HG03575 (cell line): ENCODE measurements around the gene MAP4K3.

Source experiments
- ATAC-seq: cut with Tn5 transposase; IDR thresholded peaks from one replicate; pipeline ENCODE4 v1.9.1; 2021; ENCODE audit not compliant: unreplicated experiment, insufficient number of reproducible peaks, low FRiP score; ENCODE audit errors: extremely low read depth

MAP4K3 gene

DNA sequence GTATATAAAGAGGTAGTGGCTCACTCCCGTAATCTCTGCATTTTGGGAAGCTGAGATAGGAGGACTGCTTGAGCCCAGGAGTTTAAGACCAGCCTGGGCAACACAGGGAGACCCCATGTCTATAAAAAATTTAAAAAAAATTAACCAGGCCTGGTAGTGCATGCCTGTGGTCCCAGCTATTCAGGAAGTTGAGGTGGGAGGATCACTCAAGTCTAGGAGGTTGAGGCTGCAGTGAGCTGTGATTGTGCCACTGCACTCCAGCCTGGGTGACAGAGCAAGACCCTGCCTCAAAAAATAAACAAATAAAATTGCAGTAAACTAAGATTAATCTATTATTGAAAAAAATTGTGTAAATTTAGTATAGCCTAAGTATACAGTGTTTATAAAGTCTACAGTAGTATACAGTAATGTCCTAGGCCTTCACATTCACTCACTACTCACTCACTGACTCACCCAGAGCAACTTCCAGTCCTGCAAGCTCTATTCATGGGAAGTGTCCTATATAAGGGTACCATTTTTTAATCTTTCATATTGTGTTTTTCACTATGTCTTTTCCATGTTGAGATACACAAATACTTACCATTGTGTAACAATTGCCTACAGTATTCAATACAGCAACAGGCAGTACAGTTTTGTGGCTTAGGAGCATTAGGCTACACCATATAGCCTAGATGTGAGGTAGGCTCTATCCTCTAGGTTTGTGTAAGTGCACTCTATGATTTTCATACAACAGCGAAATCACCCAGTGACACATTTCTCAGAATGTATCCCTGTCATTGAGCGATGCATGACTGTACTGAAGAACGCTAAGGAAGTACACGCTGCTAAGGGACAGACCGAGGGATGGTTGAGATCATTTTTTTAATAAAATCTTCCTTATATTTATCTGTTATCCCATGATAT lies 10.4 kb upstream of the MAP4K3 start:
- ATAC-seq: no peak

DNA sequence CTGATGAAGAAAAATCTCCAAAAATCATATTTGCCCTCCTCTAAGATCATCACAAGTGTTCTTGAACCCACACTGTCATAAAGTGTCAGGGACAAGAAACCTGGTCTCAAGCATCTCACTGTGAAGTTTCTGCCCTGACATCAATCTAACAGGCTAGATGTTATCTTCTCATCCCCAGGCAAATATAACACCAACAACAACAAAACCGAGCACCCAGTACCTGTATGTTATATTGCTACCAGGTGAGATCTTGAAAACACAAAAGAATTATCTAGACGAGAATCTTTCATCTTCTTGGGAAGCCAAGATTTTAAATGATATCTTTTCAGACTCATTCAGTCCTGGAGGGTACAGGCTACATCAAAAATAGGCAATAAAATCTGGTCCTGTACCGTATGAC lies 8.8 kb upstream of the MAP4K3 start:
- no peak for ATAC-seq

DNA sequence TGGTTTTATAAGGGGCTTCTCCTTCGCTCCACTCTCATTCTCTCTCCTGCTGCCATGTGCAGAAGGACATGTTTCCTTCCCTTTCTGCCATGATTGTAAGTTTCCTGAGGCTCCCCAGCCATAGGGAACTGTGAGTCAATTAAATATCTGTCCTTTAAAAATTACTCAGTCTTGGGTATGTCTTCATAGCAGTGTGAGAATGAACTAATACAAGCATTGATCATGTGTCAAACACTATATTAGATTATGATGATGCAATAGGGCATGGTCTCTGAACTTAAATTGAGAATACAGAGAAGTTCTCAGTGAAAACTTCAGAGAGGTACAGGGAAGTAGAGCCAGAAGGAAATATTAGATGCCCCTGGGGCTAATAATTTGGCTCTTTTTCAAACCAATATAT lies 5.9 kb upstream of the MAP4K3 start:
- ATAC-seq: no peak

DNA sequence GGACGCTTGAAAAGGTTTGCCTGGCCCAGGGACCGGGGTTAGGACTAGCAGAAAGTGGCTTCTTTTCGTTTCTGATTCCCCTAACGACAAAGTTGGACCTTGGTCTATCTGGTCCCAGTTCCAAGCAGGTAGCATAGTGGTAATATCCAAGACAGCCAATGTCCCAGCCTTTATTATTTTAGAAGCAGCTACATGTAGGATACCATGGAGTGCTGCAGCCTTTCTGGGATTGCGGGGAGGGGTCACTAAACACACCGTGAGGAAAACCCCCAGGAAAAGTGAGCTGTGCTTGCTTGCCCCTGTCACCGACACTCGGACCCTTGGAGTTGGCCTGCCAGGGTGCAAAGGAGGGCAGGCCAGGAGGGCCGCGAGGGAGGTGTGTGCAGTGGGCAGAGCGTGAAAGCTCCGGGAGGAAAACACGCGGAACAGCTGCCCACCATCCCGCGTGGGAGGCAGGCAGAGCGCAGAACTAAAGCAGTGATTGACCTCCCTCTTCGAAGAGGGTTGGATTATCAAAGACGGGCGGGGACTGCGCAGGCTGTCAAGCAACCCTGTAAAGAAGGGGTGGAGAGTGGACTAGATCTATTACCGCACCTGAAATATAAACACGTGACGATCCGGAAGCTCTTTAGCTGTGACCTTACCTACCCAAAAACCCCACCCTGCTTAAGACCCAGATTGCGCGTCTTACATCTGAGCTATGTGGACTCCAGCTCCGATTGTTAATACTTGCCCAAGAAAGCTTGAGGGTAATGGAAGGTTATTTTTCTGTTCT lies 624 bp upstream of the MAP4K3 start:
- no peak for ATAC-seq

DNA sequence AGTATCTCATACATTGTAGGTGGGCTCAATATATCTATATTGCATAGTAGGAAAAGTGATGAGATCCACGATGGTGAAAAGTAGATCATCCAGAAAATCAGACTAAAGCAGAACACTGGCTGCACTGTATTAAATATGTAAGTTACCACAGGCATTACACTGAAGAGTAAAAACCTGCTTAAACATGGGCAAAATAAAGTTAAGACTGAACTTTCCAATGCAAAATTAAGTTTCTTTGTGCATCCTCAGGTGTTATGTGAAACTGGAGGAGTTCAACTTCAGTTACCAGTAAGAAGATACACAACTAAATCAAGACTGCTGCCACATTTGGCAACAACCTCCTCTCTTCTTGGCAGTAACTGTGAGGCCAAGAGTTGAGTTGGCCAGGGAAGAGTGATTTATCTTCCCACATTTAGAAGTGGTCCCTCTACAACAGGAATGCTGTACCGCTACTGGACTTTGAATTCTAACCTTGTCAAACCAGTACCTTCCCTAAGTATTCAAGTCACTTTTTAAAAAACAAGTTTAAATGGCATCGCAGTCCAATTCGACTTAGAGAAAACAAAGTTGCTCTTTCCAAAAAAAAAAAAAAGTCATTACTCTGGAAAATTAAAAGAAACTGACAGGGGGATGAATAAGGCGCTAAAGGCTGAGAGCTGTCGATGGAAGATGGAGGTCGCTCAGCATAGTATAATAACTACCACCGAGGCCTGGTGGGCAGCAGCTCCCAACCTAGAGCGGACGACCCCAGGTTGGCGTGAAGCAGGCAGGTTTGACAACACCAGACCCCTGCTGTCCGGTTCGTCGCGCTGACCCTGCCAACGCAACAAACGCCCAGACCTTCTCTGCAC lies 1.1 kb downstream of the MAP4K3 start:
- no peak for ATAC-seq

DNA sequence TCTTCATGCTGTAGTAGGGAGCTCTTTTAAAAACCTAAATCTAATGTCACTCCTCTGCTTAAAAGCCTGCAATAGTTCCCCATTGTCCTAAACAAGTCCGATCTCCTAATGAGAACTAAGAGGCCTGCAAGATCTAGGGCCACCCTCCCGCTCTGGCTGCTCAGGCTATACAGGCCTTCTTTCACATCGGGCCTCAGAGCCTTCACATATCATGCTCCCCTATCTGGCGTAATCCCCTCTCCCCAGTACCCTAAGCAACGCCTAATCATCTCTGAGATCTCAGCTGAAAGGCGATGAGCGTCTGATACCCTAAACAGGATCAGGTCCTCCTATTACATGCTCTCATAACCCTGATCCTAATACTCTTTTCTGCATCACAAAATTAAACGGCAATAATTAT lies 1.9 kb downstream of the MAP4K3 start:
- no peak for ATAC-seq

DNA sequence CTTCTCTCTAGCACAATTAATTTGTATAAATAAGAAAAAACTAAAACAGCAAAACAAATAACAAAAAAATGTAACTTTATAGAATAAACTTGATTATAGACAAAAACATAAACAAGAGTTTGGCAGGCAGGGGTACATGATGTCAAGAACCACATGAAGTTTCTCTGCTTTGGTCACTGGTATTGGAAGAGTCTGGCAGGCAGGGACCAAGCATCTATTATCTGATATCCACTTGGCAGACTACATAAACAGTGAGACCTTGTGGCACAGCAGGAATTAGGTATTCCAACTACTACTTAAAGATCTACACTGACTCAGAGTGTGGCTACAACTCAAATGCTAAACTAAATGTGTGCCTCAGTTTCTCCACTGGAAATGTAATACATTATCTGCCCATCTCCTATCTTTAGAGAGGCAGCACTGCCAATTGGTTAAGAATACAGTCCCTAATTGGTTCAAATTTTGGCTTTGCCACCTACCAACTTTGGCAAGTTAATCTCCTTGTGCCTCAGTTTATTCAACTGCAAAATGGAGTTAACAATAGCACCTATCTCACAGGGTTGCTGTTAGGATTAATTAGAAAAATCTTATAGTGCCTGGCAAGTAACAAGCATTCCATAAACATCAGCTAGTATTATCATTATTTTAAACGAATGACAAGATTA lies 2.7 kb downstream of the MAP4K3 start:
- no peak for ATAC-seq

DNA sequence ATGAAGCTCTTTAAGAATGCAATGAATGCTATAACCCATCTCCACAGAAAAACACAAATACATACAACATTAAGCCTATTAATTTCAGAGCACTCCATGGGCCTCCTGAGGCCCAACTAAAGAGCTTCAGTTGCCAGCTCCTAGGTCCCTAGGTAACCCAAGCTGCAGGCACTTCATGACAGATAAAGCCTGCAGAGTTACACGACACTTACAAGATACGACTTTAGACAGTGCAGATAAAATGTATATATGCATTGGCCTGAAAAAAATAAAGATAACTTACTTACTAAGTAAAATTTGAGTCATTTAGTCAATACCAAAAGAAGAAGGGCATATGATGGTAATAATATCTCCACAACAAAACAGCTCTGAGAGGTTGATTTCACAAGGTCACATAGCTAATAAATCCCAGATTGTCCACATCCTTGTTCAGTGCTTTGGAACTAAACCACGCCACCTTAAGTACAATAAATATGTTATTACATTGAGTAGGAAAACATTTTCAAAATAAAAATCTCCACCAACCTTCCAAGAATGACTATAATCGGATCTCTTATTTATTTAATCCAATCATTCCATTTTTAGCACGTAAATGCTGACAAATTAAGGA lies 3.4 kb downstream of the MAP4K3 start:
- ATAC-seq: no peak

DNA sequence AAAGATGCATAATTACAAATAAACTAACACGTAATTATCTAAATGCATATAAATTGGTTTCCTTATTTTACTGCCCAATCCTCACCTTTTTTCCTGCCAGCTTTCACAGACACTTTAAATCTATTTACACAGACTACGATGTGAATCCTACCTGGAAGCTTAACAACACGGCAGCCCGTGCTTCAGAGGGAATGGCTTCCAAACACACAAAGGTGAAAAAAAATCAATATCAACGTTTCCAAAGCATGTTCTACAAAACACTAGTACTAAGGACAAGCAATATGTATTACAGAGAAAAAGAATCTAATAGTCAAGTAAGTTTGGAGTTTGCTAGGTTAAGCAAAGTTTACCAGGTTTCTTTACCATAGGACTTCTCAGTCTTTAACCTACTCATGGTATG lies 4.4 kb downstream of the MAP4K3 start:
- ATAC-seq: no peak

DNA sequence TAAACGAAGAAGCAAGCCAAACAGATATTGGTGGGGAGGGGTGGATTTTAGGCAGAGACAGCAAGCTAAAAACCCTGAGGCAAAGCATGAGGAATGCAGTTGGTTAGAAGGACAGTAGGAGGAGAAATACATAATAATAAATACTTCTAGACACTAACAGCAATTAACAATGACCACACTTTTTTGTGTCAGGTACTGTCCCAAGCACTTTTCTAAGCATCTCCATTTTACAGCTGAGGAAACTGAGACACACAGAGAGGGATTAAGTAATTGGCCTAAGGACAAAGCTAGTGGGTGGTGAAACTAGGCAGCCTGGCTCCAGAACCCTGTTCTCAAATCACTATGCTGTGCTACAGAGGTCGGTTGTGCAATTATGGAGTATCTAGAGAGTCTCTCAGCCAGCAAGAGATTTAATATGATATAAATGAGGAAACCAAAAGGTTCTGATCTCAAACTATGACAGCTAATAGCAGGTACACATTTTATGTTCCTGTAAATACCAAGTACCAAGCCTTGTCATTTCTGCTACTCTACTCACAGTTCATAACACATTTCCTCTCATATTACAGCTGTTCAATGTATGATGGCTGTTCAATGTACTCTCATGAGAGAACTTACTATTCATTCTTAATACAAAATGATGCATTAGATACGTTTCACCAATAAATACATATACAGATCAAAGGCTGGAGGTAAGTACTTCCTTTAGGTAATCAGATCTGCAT lies 5.3 kb downstream of the MAP4K3 start:
- no peak for ATAC-seq

DNA sequence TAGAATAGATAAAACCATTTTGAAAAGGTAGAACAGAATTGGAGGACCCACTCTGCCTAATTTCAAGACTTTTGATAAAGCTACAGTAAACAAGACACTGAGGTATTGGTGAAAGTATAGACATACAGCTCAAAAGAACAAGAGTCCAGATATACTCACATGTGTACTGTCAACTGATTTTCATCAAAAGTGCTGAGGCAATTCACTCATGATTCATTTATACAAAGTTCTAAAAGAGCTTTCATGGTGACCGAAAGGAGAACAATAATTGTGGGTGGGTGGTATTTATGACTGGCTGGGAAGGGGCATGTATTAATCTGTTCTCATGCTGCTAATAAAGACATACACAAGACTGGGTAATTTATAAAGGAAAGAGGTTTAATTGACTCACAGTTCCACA lies 7.3 kb downstream of the MAP4K3 start:
- no peak for ATAC-seq

DNA sequence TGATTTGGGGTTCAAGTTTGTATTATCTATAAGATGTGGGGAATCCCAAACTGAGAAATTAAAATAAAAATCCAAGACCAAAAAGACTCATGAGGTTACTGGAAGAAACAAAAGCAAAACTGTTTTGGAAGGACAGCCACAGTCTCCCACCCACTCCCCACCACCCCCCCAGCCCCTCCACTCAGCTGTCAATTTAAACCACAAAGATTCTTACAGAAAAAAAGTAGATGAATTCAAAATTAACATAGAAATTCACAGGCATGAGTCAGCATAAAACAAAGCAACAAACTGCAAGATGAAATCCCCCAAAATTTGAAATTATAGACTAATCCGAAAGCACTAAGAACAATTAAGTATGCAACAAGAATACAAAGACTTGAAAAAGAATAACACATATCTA lies 12.1 kb downstream of the MAP4K3 start:
- no peak for ATAC-seq

DNA sequence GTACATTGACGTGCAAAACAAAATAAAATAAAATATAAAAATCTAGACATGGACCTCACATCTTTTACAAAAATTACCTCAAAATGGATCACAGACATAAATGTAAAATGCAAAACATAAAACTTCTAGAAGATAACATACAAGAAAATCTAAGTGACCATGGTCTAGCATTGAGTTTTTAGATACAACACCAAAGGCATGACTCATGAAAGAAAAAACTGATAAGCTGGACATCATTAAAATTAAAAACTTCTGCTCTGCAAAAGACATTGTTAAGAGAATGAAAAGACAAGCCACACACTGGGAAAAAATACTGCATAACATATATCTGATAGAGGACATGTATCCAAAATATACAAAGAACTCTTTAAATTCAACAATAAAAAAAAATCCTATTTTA lies 14.4 kb downstream of the MAP4K3 start:
- ATAC-seq: no peak

DNA sequence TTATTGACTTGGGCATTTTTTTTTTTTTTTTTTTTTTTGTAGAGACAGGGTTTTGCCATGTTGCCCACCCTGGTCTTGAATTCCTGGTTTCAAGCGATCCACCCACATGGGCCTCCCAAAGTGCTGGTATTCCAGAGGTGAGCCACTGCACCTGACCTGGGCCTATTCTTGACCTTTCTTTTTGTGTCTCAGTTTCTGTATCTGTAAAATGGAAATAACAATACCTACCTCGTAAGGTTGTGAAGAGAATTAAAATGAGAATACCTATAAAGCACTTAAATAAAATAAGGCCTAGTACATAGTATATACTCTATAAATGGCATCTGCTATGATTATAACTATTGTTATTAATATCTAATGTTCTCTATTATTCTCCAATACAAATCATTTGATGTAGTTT lies 15.7 kb downstream of the MAP4K3 start:
- ATAC-seq: no peak

DNA sequence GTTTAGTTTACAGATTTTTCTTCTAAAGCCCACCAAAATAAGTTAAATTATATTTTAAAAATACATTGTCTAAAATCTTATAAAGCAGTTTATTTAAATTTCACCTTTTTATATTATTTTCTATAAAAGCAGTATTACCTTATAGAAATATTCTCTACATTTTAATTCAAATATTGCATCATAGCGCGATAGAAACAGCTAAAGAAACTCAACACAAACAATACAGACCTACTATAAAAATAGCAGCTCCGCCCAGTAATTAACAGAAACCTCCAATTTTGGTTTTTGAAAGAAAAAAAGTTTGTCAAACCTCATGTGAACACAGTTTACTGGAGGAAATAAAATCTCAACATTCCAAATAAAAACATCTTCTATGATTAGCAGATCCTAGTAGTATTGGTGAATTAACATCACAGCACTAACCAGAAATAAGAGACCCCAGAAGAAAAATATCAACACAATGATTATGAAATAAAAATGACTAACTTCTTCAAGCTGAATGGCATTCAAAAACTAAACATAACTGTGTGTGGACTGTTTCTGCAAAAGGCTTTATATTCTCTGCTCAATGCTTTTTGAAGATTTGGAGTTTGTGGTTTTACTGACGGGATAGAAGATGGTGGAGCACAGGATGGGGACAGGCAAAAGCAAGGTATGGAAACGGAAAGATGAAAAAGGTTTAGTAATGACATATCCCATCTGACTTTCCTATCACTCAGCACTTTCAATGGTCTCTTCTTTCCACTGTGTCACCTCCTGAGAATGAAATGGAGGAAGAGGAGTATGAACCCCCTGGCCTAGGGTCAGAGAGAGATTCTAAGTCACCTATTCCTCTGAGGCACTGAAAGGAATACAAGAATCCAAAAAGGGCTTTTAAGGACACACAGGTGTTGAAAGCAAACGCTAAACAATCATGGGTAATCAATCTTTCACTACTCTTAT lies 17.5 kb downstream of the MAP4K3 start:
- no peak for ATAC-seq

DNA sequence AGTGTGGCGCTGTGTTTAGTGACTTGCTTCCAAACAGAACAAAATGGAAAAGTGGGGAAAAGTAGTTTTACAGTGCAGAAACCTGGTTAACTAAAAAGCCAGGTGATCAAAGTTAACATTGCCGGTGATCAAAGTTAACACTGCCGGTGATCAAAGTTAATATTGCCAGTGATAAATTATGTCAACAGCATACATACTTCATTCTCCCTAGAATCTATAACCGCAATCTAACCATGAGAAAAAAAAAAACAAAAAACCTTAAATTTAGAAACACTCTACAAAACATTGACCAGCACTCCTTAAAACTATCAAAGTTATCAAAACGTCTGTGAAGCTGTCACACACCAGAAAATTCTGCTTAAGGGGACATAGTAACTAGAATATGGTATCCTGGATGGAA lies 18.6 kb downstream of the MAP4K3 start:
- ATAC-seq: no peak

DNA sequence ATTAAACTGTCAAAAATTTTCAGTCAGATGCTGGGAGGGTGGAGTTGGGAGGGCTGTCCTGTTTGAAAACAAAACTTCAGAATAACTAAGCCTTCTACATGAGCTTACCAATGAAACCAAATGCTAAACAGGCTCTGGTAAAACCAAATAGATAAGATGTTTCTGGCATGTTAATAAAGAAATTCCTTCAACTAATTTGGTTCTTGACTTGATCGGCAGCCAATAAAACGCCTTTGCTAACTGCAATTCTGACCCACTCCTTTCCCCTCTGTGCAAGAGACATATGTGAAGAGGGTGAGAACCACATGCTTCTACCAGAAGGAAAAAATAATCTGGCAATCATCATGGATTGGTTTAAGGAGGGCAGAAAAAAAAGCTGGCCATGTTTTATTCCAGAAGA lies 20.9 kb downstream of the MAP4K3 start:
- ATAC-seq: no peak
